ENCODE data around the gene SSC5D. TPM values are rescaled to one million over a fixed set of nuclear protein-coding genes. Genes with fewer than 3 reads are reported as not detected.
A peak's percentile ranks its signal among the peaks of the same experiment; 100 is the strongest.

The SSC5D gene
- total RNA-seq, 4 donors from 2014 or later = 1.7 to 2.9 (median 2.2) TPM

- Histone ChIP-seq H3K27ac (no peak overlapping the region), H3K9me3 (no peaks in the 10 kb centered on the region), H3K4me3 (replicated peaks in 1 of 3) (no peak overlapping the region), H3K36me3 (no peaks in the 10 kb centered on the region), H3K4me1 (peaks cover 25 to 39% of the 10 kb centered on the region in 2 donors), H3K27me3 (no peaks in the 10 kb centered on the region)
- intact Hi-C loops (cut with DNase I) = loop anchor here (5.0 kb wide), 1 partner anchor 159 kb away; no protein-coding TSS in a partner anchor
- DNase-seq = no peak
- TF ChIP-seq CTCF (IDR thresholded peaks at IDR 0.05) (no peak), POLR2A (IDR thresholded peaks at IDR 0.05) (no peak)
- WGBS, 2 donors = 75 to 76% methylated on average over 13 to 16 of the region's 16 CpGs
Observed at GRCh38 chr19:55473225-55474012, 14.8 kb upstream of the SSC5D start.

- 58 to 66% methylated on average over 14 to 18 of the region's 19 CpGs for WGBS, 2 donors
- Histone ChIP-seq H3K27me3 (no peaks in the 10 kb centered on the region), H3K9me3 (no peaks in the 10 kb centered on the region), H3K4me1 (peaks cover 36 to 50% of the 10 kb centered on the region in 2 donors), H3K4me3 (replicated peaks in 1 of 3) (no peak overlapping the region), H3K27ac (peak overlapping the region; percentile 2 to 98 (median 95)), H3K36me3 (no peaks in the 10 kb centered on the region)
- TF ChIP-seq POLR2A (IDR thresholded peaks at IDR 0.05) (peak in 1 of 2 donors; percentile 28), CTCF (IDR thresholded peaks at IDR 0.05) (no peak)
- intact Hi-C loops (cut with DNase I) = loop anchor here (5.0 kb wide), 1 partner anchor 158 kb away; no protein-coding TSS in a partner anchor
- peak in 1 of 2 donors; percentile 55 for DNase-seq
Observed at GRCh38 chr19:55474269-55475265, 13.7 kb upstream of the SSC5D start.

GRCh38 chr19:55476100-55476775 is 12.0 kb upstream of the SSC5D start, which contains the start of gene ZNF628:
ZNF628 (plus strand) TSS chr19:55476617; CDS start chr19:55479911, 3,294 bp downstream.
- Histone ChIP-seq H3K9me3 (no peaks in the 10 kb centered on the region), H3K4me3 (replicated peaks in 1 of 3) (peak within 1 kb of the TSS; percentile 24 to 52 (median 42)), H3K4me1 (peaks cover 40 to 60% of the 10 kb centered on the region in 2 donors), H3K36me3 (no peaks in the 10 kb centered on the region), H3K27ac (peak within 1 kb of the TSS; percentile 81 to 98 (median 95)), H3K27me3 (no peaks in the 10 kb centered on the region)
- DNase-seq = peak; percentile 99
- intact Hi-C loops (cut with DNase I) = no loop called here
- TF ChIP-seq CTCF (IDR thresholded peaks at IDR 0.05) (no peak), POLR2A (IDR thresholded peaks at IDR 0.05) (peak in 1 of 2 donors; percentile 71)
- WGBS, 2 donors = 1 to 2% methylated on average over 25 to 45 of the region's 61 CpGs

GRCh38 chr19:55477905-55478304 is 10.3 kb upstream of the SSC5D start:
- no peak overlapping the region for H3K4me3 ChIP-seq (replicated peaks in 1 of 3)
- no peak overlapping the region for H3K27ac ChIP-seq
- H3K4me1 ChIP-seq = peaks cover 40 to 60% of the 10 kb centered on the region in 2 donors
- intact Hi-C loops (cut with DNase I) = no loop called here
- H3K27me3 ChIP-seq = no peaks in the 10 kb centered on the region
- 83 to 87% methylated on average over 13 of the region's 13 CpGs for WGBS, 2 donors
- no peak for TF ChIP-seq CTCF (IDR thresholded peaks at IDR 0.05)
- no peak for TF ChIP-seq POLR2A (IDR thresholded peaks at IDR 0.05)
- no peak for DNase-seq
- H3K9me3 ChIP-seq = no peaks in the 10 kb centered on the region
- peaks cover 0 to 14% of the 10 kb centered on the region in 2 donors for H3K36me3 ChIP-seq

Measured in thyroid gland (tissue), 4 donors.